H1 (cell line): ENCODE results near the gene HNF1A. TPM values are rescaled to one million over a fixed set of nuclear protein-coding genes. Genes with fewer than 3 reads are reported as not detected.

Experiments
- CTCF ChIA-PET: fragments of 300-600 bp; sonication (Branson Sonifier 250); formaldehyde crosslinking; loops from one replicate; lab custom pipeline; 2021; ENCODE audit not compliant: partially characterized antibody; lab: Charles Lee
- POLR2A ChIA-PET: fragments of 300-600 bp; sonication (Branson Sonifier 250); formaldehyde crosslinking; loops from one replicate; lab custom pipeline; 2021; ENCODE audit warnings: inconsistent platforms; ENCODE audit not compliant: partially characterized antibody; lab: Charles Lee
- DNase-seq, 2 experiments: peaks; one replicate each; pipeline versions ENCODE4 v3.0.0 to v3.0.0-alpha.2; 2010 to 2022; ENCODE audit warnings: low spot score in 2 of 2, low read depth in 1 of 2, mixed read lengths in 1 of 2
- FAIRE-seq: peaks from 2 replicates; lab custom pipeline; 2011; peaks lifted over from hg19 to GRCh38; lab: Jason Lieb, UNC
- H2AFZ ChIP-seq: 2 replicates; pipeline ENCODE4 v1.8.1; 2012; ENCODE audit warnings: low read length, inconsistent platforms
- H2AK5ac ChIP-seq: 2 replicates; pipeline ENCODE4 v1.6.1; 2013; ENCODE audit warnings: low read depth, low read length
- H2BK120ac ChIP-seq: replicated peaks from 2 replicates; pipeline ENCODE3; 2013; ENCODE audit warnings: low read depth, low read length, inconsistent platforms
- H2BK12ac ChIP-seq: 2 replicates; pipeline ENCODE4 v1.6.1; 2013; ENCODE audit warnings: low read depth, low read length
- H2BK15ac ChIP-seq: 2 replicates; pipeline ENCODE4 v1.6.1; 2013; ENCODE audit warnings: low read length
- H2BK20ac ChIP-seq: 2 replicates; pipeline ENCODE4 v1.6.1; 2013; ENCODE audit warnings: low read length
- H2BK5ac ChIP-seq: 2 replicates; pipeline ENCODE4 v1.6.1; 2013; ENCODE audit warnings: low read depth, low read length
- H3K14ac ChIP-seq: 2 replicates; pipeline ENCODE4 v1.6.1; 2013; ENCODE audit warnings: inconsistent platforms; ENCODE audit not compliant: insufficient read length
- H3K18ac ChIP-seq: 2 replicates; pipeline ENCODE4 v1.6.1; 2013; ENCODE audit warnings: low read length; ENCODE audit errors: extremely low read depth
- H3K23ac ChIP-seq: 2 replicates; pipeline ENCODE4 v1.6.1; 2013; ENCODE audit warnings: inconsistent platforms; ENCODE audit not compliant: insufficient read length
- H3K23me2 ChIP-seq: 2 replicates; pipeline ENCODE4 v1.6.1; 2013; ENCODE audit warnings: low read depth, low read length
- H3K27ac ChIP-seq: 2 replicates; pipeline ENCODE4 v1.6.1; 2011; ENCODE audit warnings: low read depth, low read length, inconsistent platforms
- H3K27me3 ChIP-seq, 4 experiments: replicated peaks in 1 of 4; 1 replicate in 1 of 4; 2 replicates in 3 of 4; pipeline versions ENCODE4 v1.6.1 to v1.8.1; 2011 to 2013; ENCODE audit warnings: low read length in 3 of 4, mild to moderate bottlenecking in 3 of 4, inconsistent platforms in 2 of 4, mixed read lengths in 2 of 4, moderate library complexity in 1 of 4; ENCODE audit not compliant: control insufficient read depth in 3 of 4, insufficient read depth in 3 of 4; ENCODE audit errors: extremely low read depth in 1 of 4
- H3K36me3 ChIP-seq, 4 experiments: 2 replicates each; pipeline versions ENCODE4 v1.6.1 to v1.8.1; 2011 to 2013; ENCODE audit warnings: mild to moderate bottlenecking in 4 of 4, low read length in 3 of 4, moderate library complexity in 2 of 4, control low read depth in 1 of 4, inconsistent platforms in 1 of 4; ENCODE audit not compliant: insufficient read depth in 4 of 4, control insufficient read depth in 2 of 4
- H3K4ac ChIP-seq: replicated peaks from 2 replicates; pipeline ENCODE3; 2013; ENCODE audit warnings: low read length, low read depth, mixed read lengths, inconsistent platforms; ENCODE audit not compliant: insufficient read length
- H3K4me1 ChIP-seq, 4 experiments: replicated peaks in 1 of 4; 1 replicate in 1 of 4; 2 replicates in 3 of 4; pipeline versions ENCODE4 v1.6.1 to v1.8.1; 2011 to 2013; ENCODE audit warnings: low read length in 3 of 4, inconsistent platforms in 2 of 4, mixed read lengths in 1 of 4; ENCODE audit not compliant: insufficient read depth in 4 of 4, control insufficient read depth in 3 of 4
- H3K4me2 ChIP-seq, 2 experiments: 2 replicates each; pipeline versions ENCODE4 v1.6.1 to v1.8.1; 2011 to 2013; ENCODE audit warnings: low read depth in 2 of 2, low read length in 2 of 2, control low read depth in 1 of 2, inconsistent platforms in 1 of 2, mild to moderate bottlenecking in 1 of 2; ENCODE audit not compliant: insufficient read depth in 1 of 2
- H3K4me3 ChIP-seq, 4 experiments: fragments of 200-600, 300-600 bp in 1 of 4; sonication (generic), shearing (Covaris generic), sonication (Bioruptor Twin) in 1 of 4; 2 replicates each; pipeline versions ENCODE4 v1.5.1 to v1.8.1; 2011 to 2016; ENCODE audit warnings: low read length in 4 of 4, low read depth in 3 of 4, control low read depth in 2 of 4, inconsistent platforms in 2 of 4, mild to moderate bottlenecking in 2 of 4, mixed read lengths in 1 of 4, moderate library complexity in 1 of 4; ENCODE audit not compliant: insufficient read depth in 2 of 4; ENCODE audit errors: extremely low read depth in 1 of 4
- H3K56ac ChIP-seq: replicated peaks from 2 replicates; pipeline ENCODE3; 2013; ENCODE audit warnings: low read depth, mild to moderate bottlenecking, mixed read lengths, low read length, inconsistent platforms; ENCODE audit not compliant: insufficient read length
- H3K79me1 ChIP-seq: 2 replicates; pipeline ENCODE4 v1.6.1; 2013; ENCODE audit warnings: low read depth, low read length, control low read depth
- H3K79me2 ChIP-seq, 2 experiments: 2 replicates each; pipeline versions ENCODE4 v1.6.1 to v1.8.1; 2012 to 2013; ENCODE audit warnings: low read length in 2 of 2, mild to moderate bottlenecking in 2 of 2, inconsistent platforms in 1 of 2; ENCODE audit not compliant: insufficient read depth in 2 of 2, control insufficient read depth in 1 of 2
- H3K9ac ChIP-seq, 4 experiments: replicated peaks in 1 of 4; 1 replicate in 1 of 4; 2 replicates in 3 of 4; pipeline versions ENCODE4 v1.6.1 to v1.8.1; 2011 to 2013; ENCODE audit warnings: low read depth in 3 of 4, low read length in 3 of 4, control low read depth in 2 of 4, mild to moderate bottlenecking in 2 of 4, moderate library complexity in 2 of 4, inconsistent platforms in 1 of 4; ENCODE audit errors: extremely low read depth in 1 of 4
- H3K9me3 ChIP-seq, 2 experiments: 2 replicates each; pipeline versions ENCODE4 v1.6.1 to v1.8.1; 2012 to 2013; ENCODE audit warnings: mild to moderate bottlenecking in 2 of 2, moderate library complexity in 2 of 2, control low read depth in 1 of 2, inconsistent platforms in 1 of 2, low read depth in 1 of 2, low read length in 1 of 2, mixed read lengths in 1 of 2; ENCODE audit not compliant: insufficient read depth in 2 of 2
- H4K20me1 ChIP-seq, 2 experiments: replicated peaks in 1 of 2; 2 replicates each; pipeline versions ENCODE3 to v1.8.1; 2011 to 2013; ENCODE audit warnings: inconsistent platforms in 2 of 2, low read length in 2 of 2, mild to moderate bottlenecking in 1 of 2; ENCODE audit not compliant: insufficient read depth in 2 of 2, control insufficient read depth in 1 of 2
- H4K5ac ChIP-seq: 2 replicates; pipeline ENCODE4 v1.6.1; 2013; ENCODE audit warnings: low read length, low read depth, mixed read lengths, inconsistent platforms; ENCODE audit not compliant: insufficient read length
- H4K8ac ChIP-seq: 2 replicates; pipeline ENCODE4 v1.8.0; 2013; ENCODE audit warnings: mild to moderate bottlenecking, moderate library complexity, low read length, inconsistent platforms; ENCODE audit not compliant: insufficient read depth; ENCODE audit errors: extremely low read depth
- H4K91ac ChIP-seq: replicated peaks from 2 replicates; pipeline ENCODE3; 2013; ENCODE audit warnings: low read length, mixed read lengths, inconsistent platforms; ENCODE audit not compliant: insufficient read length
- HDAC6 ChIP-seq: IDR thresholded peaks from one replicate; pipeline ENCODE4 v1.7.1; 2012; ENCODE audit warnings: low read depth, mild to moderate bottlenecking, inconsistent platforms, low read length, moderate library complexity
- YY1 ChIP-seq: IDR thresholded peaks from 2 replicates; pipeline ENCODE4 v1.6.1; 2011; ENCODE audit warnings: low read depth, mild to moderate bottlenecking, low read length
- WGBS, 2 experiments: shearing (Covaris generic) in 1 of 2; methylation state at CpG; one replicate each; pipeline versions ENCODE4 v1.1.6 to v1.1.7; 2013 to 2015; ENCODE audit warnings: low lambda C conversion rate in 2 of 2, mixed read lengths in 2 of 2, inconsistent platforms in 1 of 2, low coverage in 1 of 2, missing lambda C conversion rate in 1 of 2; ENCODE audit not compliant: insufficient replicate concordance in 2 of 2, insufficient coverage in 1 of 2, insufficient read length in 1 of 2; ENCODE audit errors: extremely low coverage in 1 of 2, missing lambda C conversion rate in 1 of 2; 5-methylcytosine and 5-hydroxymethylcytosine counted together
- polyA plus RNA-seq, 7 experiments: library from polyadenylated mRNA; depleted of rRNA in 3 of 7; stranded (reverse) in 5 of 7; unstranded in 2 of 7; fragments of >200 nt in 5 of 7; fragments of 200-250 nt in 2 of 7; gene quantifications; 1 replicate in 5 of 7; 2 replicates in 1 of 7; 4 replicates in 1 of 7; pipeline versions ENCODE4 v1.2.1 to v1.2.3, GENCODE V29; 2011 to 2013; ENCODE audit warnings: missing spikeins in 2 of 7, mixed read lengths in 2 of 7
- total RNA-seq: library from RNA; stranded (reverse); fragmentation: NEBNext Ultra II Directional; extraction: Animal tissue kit (Norgen Biotek cat#: 25700); gene quantifications from 2 replicates; pipeline ENCODE4 v1.2.1, GENCODE V29; 2021

Gene HNF1A
- total and polyA plus RNA-seq, 2 of the 8 experiments (the other 6 are each of a cell fraction or from before 2014, with no cell fraction given), result not detected

- Histone ChIP-seq H3K27me3 (no peaks in the 10 kb centered on the region), H3K36me3 (no peaks in the 10 kb centered on the region), H3K4ac (no peak overlapping the region), H2AK5ac (no peak overlapping the region), H3K23me2 (no peaks in the 10 kb centered on the region), H2BK15ac (no peak overlapping the region), H3K79me1 (no peaks in the 10 kb centered on the region), H3K4me1 (no peaks in the 10 kb centered on the region), H3K14ac (no peak overlapping the region), H2BK12ac (no peak overlapping the region), H3K4me2 (no peak overlapping the region), H2AFZ (no peak overlapping the region), H2BK120ac (no peak overlapping the region), H3K18ac (no peak overlapping the region), H4K8ac (no peak overlapping the region), H3K79me2 (no peaks in the 10 kb centered on the region), H3K4me3 (no peak overlapping the region), H2BK20ac (no peak overlapping the region), H2BK5ac (no peak overlapping the region), H3K23ac (no peak overlapping the region), H3K9me3 (peaks cover 2 to 5% of the 10 kb centered on the region in 2 experiments; a peak in 1 of 4 replicates), H4K5ac (no peak overlapping the region), H3K9ac (no peak overlapping the region), H4K91ac (no peak overlapping the region), H3K56ac (no peak overlapping the region), H3K27ac (no peak overlapping the region), H4K20me1 (no peaks in the 10 kb centered on the region)
- POLR2A ChIA-PET, result interaction anchor here (1.5 kb wide), 1 partner anchor 51 kb away, joined by 3 read pairs; the partner anchor contains the start of gene SPPL3
- no peak for TF ChIP-seq YY1
- no peak for TF ChIP-seq HDAC6
- CTCF ChIA-PET, result interaction anchor here (0.6 to 5.6 kb wide), 10 partner anchors 11 to 306 kb away, joined by 3 to 24 read pairs (median 4); partner anchors contain the start of gene ACADS
- DNase-seq (no peak), FAIRE-seq (no peak)
- 77% methylated on average over 3 of the region's 4 CpGs; no CpG with 5 or more reads in 1 of the 2 experiments for WGBS, 2 experiments
These were observed 23.1 kb upstream of the HNF1A start for GRCh38 chr12:120955232-120955631.
